GM21447 (cell line): ENCODE measurements around the gene SAMD10.
A peak's percentile ranks its signal among the peaks of the same experiment; 100 is the strongest.
"Not testable (repeated sequence)": the region's sequence is repeated elsewhere in the genome, so short reads cannot be mapped to it uniquely, and the experiment has no call there.

Experiments used
- ATAC-seq: cut with Tn5 transposase; IDR thresholded peaks from one replicate; pipeline ENCODE4 v1.9.1; 2021; ENCODE audit not compliant: unreplicated experiment

The SAMD10 gene

GRCh38 chr20:63979557-63980316 lies at the start of gene SAMD10:
TSS of gene SAMD10 (minus strand) at chr20:63979642. CDS start at chr20:63979467, 175 bp downstream.
- ATAC-seq = peak; percentile 41

GRCh38 chr20:64027981-64028685 lies 48.7 kb upstream of the SAMD10 start:
- no peak for ATAC-seq

DNA sequence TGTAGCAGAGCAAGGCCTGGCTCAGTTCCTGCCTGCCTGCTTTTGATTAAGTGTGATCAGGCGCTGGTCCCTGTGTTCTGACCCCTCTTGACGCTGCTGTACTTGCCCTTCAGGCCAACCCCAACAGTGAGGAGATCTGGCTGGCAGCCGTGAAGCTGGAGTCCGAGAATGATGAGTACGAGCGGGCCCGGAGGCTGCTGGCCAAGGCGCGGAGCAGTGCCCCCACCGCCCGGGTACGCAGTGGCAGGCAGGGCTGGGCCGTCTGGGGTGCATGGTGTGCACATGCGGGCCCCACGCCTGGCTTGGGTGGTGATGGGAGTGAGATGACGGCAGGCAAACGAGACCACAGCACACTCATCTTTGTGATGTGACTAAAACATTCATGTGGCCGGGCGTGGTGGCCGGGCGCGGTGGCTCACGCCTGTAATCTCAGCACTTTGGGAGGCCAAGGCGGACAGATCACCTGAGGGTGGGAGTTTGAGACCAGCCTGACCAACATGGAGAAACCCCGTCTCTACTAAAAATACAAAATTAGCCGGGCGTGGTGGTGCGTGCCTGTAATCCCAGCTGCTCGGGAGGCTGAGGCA lies 46.5 kb upstream of the SAMD10 start:
- no peak for ATAC-seq

- no peak for ATAC-seq
These were observed 45.8 kb upstream of the SAMD10 start for GRCh38 chr20:64025101-64025825.

DNA sequence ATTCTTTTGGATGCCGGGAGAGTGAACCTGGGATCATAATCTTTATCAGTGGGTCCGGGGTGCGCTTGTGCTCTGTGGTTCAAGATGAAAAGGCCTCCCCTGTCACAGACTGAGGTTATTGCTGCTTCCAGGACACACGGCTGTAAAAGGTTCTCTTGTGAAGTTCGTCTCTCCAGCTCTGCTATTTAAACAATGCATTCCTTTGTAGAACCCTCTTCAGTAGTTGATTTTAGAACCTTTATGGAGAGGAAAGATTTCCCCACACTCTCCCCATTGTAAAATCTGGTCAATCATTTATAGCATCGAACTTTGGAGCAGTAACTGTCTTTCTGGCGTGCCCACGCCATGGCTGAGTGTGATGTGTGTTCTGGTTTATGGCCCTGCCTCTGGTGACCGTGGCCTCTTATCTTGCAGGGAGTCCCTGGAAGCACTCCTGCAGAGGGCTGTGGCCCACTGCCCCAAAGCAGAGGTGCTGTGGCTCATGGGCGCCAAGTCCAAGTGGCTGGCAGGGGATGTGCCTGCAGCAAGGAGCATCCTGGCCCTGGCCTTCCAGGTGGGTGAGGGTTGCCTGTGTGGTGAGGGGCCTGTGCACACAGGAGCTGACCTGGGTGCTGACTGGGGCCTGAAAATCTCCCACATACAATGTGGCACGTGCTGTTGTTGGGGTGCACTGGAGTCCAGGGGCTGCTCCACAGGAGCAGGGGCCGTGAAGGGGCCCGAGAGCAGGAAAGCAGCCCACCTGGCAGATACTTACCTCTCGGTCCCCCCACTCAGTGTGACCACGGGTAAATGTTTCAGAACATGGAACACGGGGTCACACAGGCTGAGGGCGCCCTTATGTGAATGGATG lies 44.9 kb upstream of the SAMD10 start:
- ATAC-seq = no peak

DNA sequence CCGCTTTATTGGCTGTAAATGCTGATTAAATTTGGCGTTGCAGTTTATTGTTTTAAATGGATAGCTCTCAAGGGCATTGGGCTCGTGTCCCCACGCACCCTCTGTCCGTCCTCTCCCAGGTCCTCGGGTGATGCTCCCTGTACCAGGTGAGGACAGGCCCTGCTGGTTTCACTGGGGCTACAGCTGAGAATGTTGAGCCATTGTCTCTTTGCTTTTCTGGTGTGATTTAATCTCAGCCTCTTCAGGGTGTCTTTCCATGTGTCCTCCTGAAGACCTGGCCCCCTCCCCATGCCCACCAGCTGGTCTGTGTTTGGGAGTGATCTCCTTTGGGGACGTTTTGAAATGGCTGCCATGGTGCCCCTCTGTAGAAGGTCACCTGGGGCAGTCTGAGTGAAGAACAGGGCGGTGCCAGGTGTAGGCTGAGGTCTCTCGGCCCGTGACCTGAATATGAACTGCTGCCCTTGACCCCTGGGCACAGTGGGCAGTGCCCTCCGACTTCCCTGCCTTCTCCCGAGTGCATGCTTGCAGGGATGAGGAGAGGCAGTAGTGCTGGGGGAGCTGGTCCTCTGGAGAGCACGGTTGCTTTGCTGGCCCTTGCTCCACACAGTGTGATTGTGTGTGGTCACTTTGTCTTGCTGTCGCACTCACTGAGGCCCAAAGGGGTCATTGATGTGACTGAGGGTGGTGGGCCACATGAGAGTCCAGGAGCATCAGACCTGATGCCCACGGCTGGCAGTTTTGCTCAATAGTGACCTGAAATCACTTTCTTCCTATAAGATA lies 44.1 kb upstream of the SAMD10 start:
- no peak for ATAC-seq

- ATAC-seq = no peak
These were observed 43.4 kb upstream of the SAMD10 start for GRCh38 chr20:64022671-64023360.

DNA sequence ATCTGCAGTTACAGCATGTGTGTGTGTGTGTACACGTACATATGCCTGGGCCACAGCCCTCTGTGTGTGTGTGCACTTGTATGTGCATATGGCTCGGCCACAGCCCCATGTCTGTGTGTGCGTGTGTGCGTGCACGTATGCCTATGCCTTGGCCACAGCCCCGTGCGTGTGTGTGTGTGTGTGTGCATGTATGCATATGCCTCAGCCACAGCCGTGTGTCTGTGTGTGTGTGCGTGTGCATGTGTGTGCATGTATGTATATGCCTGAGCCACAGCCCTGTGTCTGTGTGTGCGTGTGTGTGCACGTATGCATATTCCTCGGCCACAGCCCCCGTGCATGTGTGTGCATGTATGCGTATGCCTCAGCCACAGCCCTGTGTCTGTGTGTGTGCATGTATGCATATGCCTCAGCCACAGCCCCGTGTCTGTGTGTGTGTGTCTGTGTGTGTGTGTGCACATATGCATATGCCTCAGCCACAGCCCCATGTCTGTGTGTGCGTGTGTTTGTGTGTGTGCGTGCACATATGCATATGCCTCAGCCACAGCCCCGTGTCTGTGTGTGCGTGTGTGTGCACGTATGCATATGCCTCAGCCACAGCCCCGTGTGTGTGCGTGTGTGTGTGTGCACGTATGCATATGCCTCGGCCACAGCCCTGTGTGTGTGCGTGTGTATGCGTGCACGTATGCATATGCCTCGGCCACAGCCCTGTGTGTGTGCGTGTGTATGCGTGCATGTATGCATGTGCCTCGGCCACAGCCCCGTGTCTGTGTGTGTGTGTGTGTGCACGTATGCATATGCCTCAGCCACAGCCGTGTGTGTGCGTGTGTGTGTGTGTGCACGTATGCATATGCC lies 41.9 kb upstream of the SAMD10 start:
- ATAC-seq = no peak

DNA sequence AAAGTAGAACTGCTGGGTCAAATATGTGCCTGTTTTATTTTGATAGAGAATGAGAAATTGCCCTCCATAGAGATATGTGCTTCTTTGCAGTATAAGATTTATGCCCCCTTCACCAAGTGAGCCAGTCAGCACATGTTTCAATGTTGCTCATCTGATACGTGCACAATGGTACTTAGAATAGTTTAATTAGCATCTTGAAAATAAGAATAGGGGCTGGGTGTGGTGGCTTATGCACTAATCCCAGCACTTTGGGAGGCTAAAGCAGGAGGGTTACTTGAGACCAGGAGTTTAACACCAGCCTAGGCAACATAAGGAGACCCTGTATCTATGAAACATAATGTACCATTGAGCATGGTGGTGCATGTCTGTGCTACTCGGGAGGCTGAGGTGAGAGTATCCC lies 36.2 kb upstream of the SAMD10 start:
- no peak for ATAC-seq

- not testable (repeated sequence) for ATAC-seq
These were observed 33.1 kb upstream of the SAMD10 start for GRCh38 chr20:64012385-64013154.

DNA sequence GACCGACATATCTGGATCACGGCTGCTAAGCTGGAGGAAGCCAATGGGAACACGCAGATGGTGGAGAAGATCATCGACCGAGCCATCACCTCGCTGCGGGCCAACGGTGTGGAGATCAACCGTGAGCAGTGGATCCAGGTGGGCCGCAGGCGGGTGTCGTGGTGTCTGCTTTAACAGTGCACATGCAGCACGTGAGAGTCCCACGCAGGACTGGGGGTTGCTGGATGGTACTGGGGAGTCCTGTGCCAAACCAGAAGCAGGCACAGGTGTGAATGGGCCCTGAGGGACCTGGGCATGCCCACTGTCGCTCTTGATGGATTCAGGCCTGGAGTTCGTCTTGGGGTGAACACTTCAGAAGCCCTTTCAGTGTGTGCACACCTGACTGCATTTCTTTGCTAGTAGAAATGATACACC lies 31.9 kb upstream of the SAMD10 start:
- no peak for ATAC-seq

DNA sequence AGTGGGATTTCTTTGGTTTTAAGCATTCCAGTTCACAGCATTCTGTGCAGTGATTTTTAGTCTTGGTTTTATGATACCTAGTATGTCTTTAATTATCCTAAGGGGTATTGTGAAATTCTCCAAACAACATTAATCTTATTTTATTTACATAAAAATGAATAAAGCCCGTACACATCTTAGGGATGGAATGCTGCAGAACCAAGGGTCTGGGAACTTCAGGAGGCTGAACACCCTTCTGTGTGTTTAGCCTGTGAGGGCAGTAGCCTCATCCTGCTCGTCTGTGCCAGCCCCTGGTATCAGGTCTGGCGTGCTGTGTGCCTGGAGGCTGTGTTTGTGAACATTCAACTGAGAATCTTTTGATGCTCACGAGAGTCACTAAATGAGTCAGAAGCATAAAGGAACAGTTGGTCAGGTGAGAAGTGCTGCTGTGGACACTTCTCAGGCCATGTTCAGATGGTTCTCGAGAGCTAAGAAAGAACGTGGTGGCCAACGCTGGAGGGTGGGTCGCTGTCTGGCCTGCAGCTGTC lies 31.3 kb upstream of the SAMD10 start:
- no peak for ATAC-seq

GRCh38 chr20:64009811-64010387 lies 30.5 kb upstream of the SAMD10 start:
- no peak for ATAC-seq

- no peak for ATAC-seq
These were observed 27.5 kb upstream of the SAMD10 start for GRCh38 chr20:64006902-64007301.

- no peak for ATAC-seq
These were observed 27.0 kb upstream of the SAMD10 start for GRCh38 chr20:64006490-64006889.

GRCh38 chr20:64005394-64005793 lies 26.0 kb upstream of the SAMD10 start:
- ATAC-seq = no peak
